HCT116 (cell line): ENCODE data around the gene SLC6A3. TPM values are rescaled to one million over a fixed set of nuclear protein-coding genes. Genes with fewer than 3 reads are reported as not detected.

Source experiments
- ATAC-seq: fragments of 200-7000 bp; cut with Tn5 transposase; 2 replicates; pipeline ENCODE4 v1.9.1; 2020; ENCODE audit warnings: mild to moderate bottlenecking, moderate library complexity
- BruUV-seq: library from RNA; stranded (reverse); fragments of 400-500 nt; replicated peaks from 2 replicates; lab custom pipeline; 2021; lab: Mats Ljungman, UMichigan
- CTCF ChIA-PET: fragments of 300-600 bp; sonication (Branson Sonifier 250); formaldehyde crosslinking; loops from one replicate; lab custom pipeline; 2021; ENCODE audit warnings: antibody characterized with exemption; lab: Charles Lee
- POLR2A ChIA-PET: fragments of 300-600, 350-600 bp; sonication (Branson Sonifier 250); formaldehyde crosslinking; loops from one replicate; lab custom pipeline; 2021; ENCODE audit warnings: antibody characterized with exemption; lab: Charles Lee
- RAD21 ChIA-PET, 2 experiments: fragments of 300-600 bp; sonication (Branson Sonifier 250); formaldehyde crosslinking; loops; one replicate each; lab custom pipeline; 2023; ENCODE audit warnings: low total read pairs in 2 of 2; ENCODE audit not compliant: uncharacterized antibody in 2 of 2, unreplicated experiment in 2 of 2, low non-redundant PET in 1 of 2; lab: Charles Lee
- DNase-seq: peaks from one replicate; pipeline ENCODE4 v3.0.0-alpha.2; 2010; ENCODE audit warnings: low read depth, low spot score
- H2AFZ ChIP-seq: fragments of 200-600 bp; shearing (Covaris generic), sonication (generic); 2 replicates; pipeline ENCODE4 v1.6.1; 2017; ENCODE audit warnings: low read depth, mixed run types, mixed read lengths, antibody characterized with exemption, low read length; ENCODE audit not compliant: poor library complexity, severe bottlenecking
- H3K27ac ChIP-seq: 2 replicates; pipeline ENCODE4 v1.5.1; 2012; ENCODE audit warnings: low read depth, low read length
- H3K27me3 ChIP-seq: fragments of 200-600 bp; sonication (generic); 2 replicates; pipeline ENCODE4 v1.6.1; 2016; ENCODE audit warnings: mixed run types, low read length, mixed read lengths; ENCODE audit not compliant: insufficient read depth
- H3K36me3 ChIP-seq, 2 experiments: fragments of 200-500 bp in 1 of 2; fragments of 200-600 bp in 1 of 2; sonication (Bioruptor generic) in 1 of 2; sonication (generic) in 1 of 2; 2 replicates each; pipeline versions ENCODE4 v1.5.1 to v1.6.1; 2014 to 2016; ENCODE audit warnings: low read length in 2 of 2, inconsistent platforms in 1 of 2, mixed read lengths in 1 of 2, mixed run types in 1 of 2; ENCODE audit not compliant: insufficient read depth in 2 of 2, control insufficient read depth in 1 of 2
- H3K4me1 ChIP-seq, 2 experiments: fragments of 200-600 bp in 1 of 2; sonication (generic) in 1 of 2; 2 replicates each; pipeline versions ENCODE4 v1.5.1 to v1.6.1; 2012 to 2017; ENCODE audit warnings: low read length in 2 of 2, inconsistent platforms in 1 of 2, mild to moderate bottlenecking in 1 of 2, mixed read lengths in 1 of 2, mixed run types in 1 of 2, moderate library complexity in 1 of 2; ENCODE audit not compliant: insufficient read depth in 2 of 2, control insufficient read depth in 1 of 2
- H3K4me2 ChIP-seq: fragments of 200-600 bp; sonication (generic); 2 replicates; pipeline ENCODE4 v1.6.1; 2017; ENCODE audit warnings: mixed run types, low read length, mixed read lengths
- H3K4me3 ChIP-seq, 2 experiments: fragments of 200-600 bp in 1 of 2; sonication (generic) in 1 of 2; replicated peaks in 1 of 2; 2 replicates each; pipeline ENCODE4 v1.5.1; 2011 to 2016; ENCODE audit warnings: low read length in 2 of 2, control low read depth in 1 of 2, low read depth in 1 of 2, mild to moderate bottlenecking in 1 of 2, mixed read lengths in 1 of 2, mixed run types in 1 of 2
- H3K79me2 ChIP-seq: fragments of 200-600 bp; sonication (generic); 2 replicates; pipeline ENCODE4 v1.6.1; 2017; ENCODE audit warnings: mild to moderate bottlenecking, mixed run types, low read length, moderate library complexity, mixed read lengths; ENCODE audit not compliant: insufficient read depth
- H3K9ac ChIP-seq: fragments of 200-600 bp; sonication (generic); 2 replicates; pipeline ENCODE4 v1.6.1; 2016; ENCODE audit warnings: low read length, mixed read lengths
- H3K9me2 ChIP-seq: fragments of 200-600 bp; sonication (generic), shearing (Covaris generic); 2 replicates; pipeline ENCODE4 v1.6.1; 2017; ENCODE audit warnings: mixed run types, mild to moderate bottlenecking, moderate library complexity; ENCODE audit not compliant: insufficient read depth
- H3K9me3 ChIP-seq, 2 experiments: fragments of 200-500 bp in 1 of 2; fragments of 200-600 bp in 1 of 2; sonication (Bioruptor generic) in 1 of 2; sonication (generic) in 1 of 2; 2 replicates each; pipeline ENCODE4 v1.6.1; 2014 to 2017; ENCODE audit warnings: low read length in 2 of 2, mixed read lengths in 2 of 2, inconsistent platforms in 1 of 2, low read depth in 1 of 2, mild to moderate bottlenecking in 1 of 2, mixed run types in 1 of 2, moderate library complexity in 1 of 2; ENCODE audit not compliant: control insufficient read depth in 1 of 2, insufficient read depth in 1 of 2
- H4K20me1 ChIP-seq: fragments of 200-600 bp; sonication (generic), shearing (Covaris generic); 2 replicates; pipeline ENCODE4 v1.6.1; 2017; ENCODE audit warnings: mixed run types, mild to moderate bottlenecking, moderate library complexity; ENCODE audit not compliant: insufficient read depth
- ATF3 ChIP-seq: IDR thresholded peaks from 2 replicates; pipeline ENCODE4 v1.6.1; 2012
- CEBPB ChIP-seq: IDR thresholded peaks from 2 replicates; pipeline ENCODE4 v1.6.1; 2012; ENCODE audit warnings: low read depth
- CTCF ChIP-seq, 3 experiments: fragments of 200-600 bp in 1 of 3; sonication (generic) in 1 of 3; IDR thresholded peaks in 2 of 3; conservative IDR thresholded peaks in 1 of 3; 2 replicates each; pipeline ENCODE4 v1.5.1; 2012 to 2017; ENCODE audit warnings: low read depth in 2 of 3, low read length in 2 of 3, antibody characterized with exemption in 1 of 3, borderline replicate concordance in 1 of 3, control low read depth in 1 of 3, mild to moderate bottlenecking in 1 of 3, mixed read lengths in 1 of 3, mixed run types in 1 of 3, moderate library complexity in 1 of 3; ENCODE audit not compliant: insufficient read depth in 1 of 3
- EGR1 ChIP-seq: IDR thresholded peaks from 2 replicates; pipeline ENCODE4 v1.6.1; 2012; ENCODE audit warnings: low read depth
- EZH2 ChIP-seq: fragments of 200-600 bp; sonication (generic); IDR thresholded peaks from 2 replicates; pipeline ENCODE4 v1.6.1; 2017; ENCODE audit warnings: antibody characterized with exemption, mixed run types
- FOSL1 ChIP-seq: IDR thresholded peaks from 2 replicates; pipeline ENCODE4 v1.6.1; 2012; ENCODE audit warnings: low read depth
- JUND ChIP-seq: IDR thresholded peaks from 2 replicates; pipeline ENCODE4 v1.6.1; 2012
- TCF7L2 ChIP-seq: IDR thresholded peaks from 2 replicates; pipeline ENCODE4 v1.7.0; 2011; ENCODE audit warnings: borderline replicate concordance, inconsistent platforms; ENCODE audit not compliant: insufficient read depth, insufficient read length; ENCODE audit errors: extremely low read depth
- intact Hi-C: fragments of 100-400 bp; cut with micrococcal nuclease; formaldehyde crosslinking; loops from 2 replicates; pipeline ENCODE4 v1.10.0; 2022
- total RNA-seq: library from RNA; stranded (reverse); gene quantifications from one replicate; pipeline ENCODE4 v1.2.1, GENCODE V29; 2021; ENCODE audit not compliant: unreplicated experiment

SLC6A3 gene
- total RNA-seq, 1 experiment from 2014 or later: not detected

GRCh38 chr5:1428107-1428506 is 17.1 kb downstream of the SLC6A3 start:
- H3K27me3 ChIP-seq: no peaks in the 10 kb centered on the region
- H3K9me2 ChIP-seq: no peaks in the 10 kb centered on the region
- no peak overlapping the region for H3K27ac ChIP-seq
- no peak for ATAC-seq
- no peaks in the 10 kb centered on the region for H3K4me1 ChIP-seq
- BruUV-seq: no TSS peak
- no peak for DNase-seq
- no peak for TF ChIP-seq EGR1
- TF ChIP-seq CTCF (IDR thresholded peaks at IDR 0.05 in 2 of 3, conservative IDR thresholded peaks at IDR 0.05 in 1 of 3; ENCODE audit: borderline replicate concordance in 1 of 3, insufficient read depth in 1 of 3, low read depth in 2 of 3, low read length in 2 of 3): no peak
- no peak for TF ChIP-seq CEBPB
- no peak for TF ChIP-seq JUND
- TF ChIP-seq ATF3: no peak
- no peak for TF ChIP-seq TCF7L2
- no peak for TF ChIP-seq EZH2
- H3K36me3 ChIP-seq: no peaks in the 10 kb centered on the region
- intact Hi-C loops: no loop called here
- peaks cover 17 to 27% of the 10 kb centered on the region in 2 experiments; a peak in 2 of 4 replicates for H3K9me3 ChIP-seq
- no peaks in the 10 kb centered on the region for H3K79me2 ChIP-seq
- no peaks in the 10 kb centered on the region for H4K20me1 ChIP-seq
- RAD21 ChIA-PET: no interaction called here
- H2AFZ ChIP-seq: no peak overlapping the region
- no peak overlapping the region for H3K4me3 ChIP-seq
- CTCF ChIA-PET: no interaction called here
- POLR2A ChIA-PET: no interaction called here
- H3K4me2 ChIP-seq: no peak overlapping the region
- H3K9ac ChIP-seq: no peak overlapping the region

GRCh38 chr5:1424716-1425115 is 20.5 kb downstream of the SLC6A3 start:
- intact Hi-C loops: no loop called here
- H3K27ac ChIP-seq: no peak overlapping the region
- ATAC-seq: no peak
- H3K9me2 ChIP-seq: no peaks in the 10 kb centered on the region
- RAD21 ChIA-PET: no interaction called here
- H2AFZ ChIP-seq: no peak overlapping the region
- CTCF ChIA-PET: no interaction called here
- H4K20me1 ChIP-seq: no peaks in the 10 kb centered on the region
- H3K36me3 ChIP-seq: no peaks in the 10 kb centered on the region
- H3K4me2 ChIP-seq: no peak overlapping the region
- POLR2A ChIA-PET: no interaction called here
- H3K4me1 ChIP-seq: no peaks in the 10 kb centered on the region
- H3K79me2 ChIP-seq: no peaks in the 10 kb centered on the region
- BruUV-seq: no TSS peak
- no peaks in the 10 kb centered on the region for H3K27me3 ChIP-seq
- peaks cover 17 to 27% of the 10 kb centered on the region in 2 experiments; a peak in 2 of 4 replicates for H3K9me3 ChIP-seq
- H3K4me3 ChIP-seq: no peak overlapping the region
- DNase-seq: no peak
- TF ChIP-seq JUND: no peak
- TF ChIP-seq EZH2: no peak
- TF ChIP-seq CTCF (IDR thresholded peaks at IDR 0.05 in 2 of 3, conservative IDR thresholded peaks at IDR 0.05 in 1 of 3; ENCODE audit: borderline replicate concordance in 1 of 3, insufficient read depth in 1 of 3, low read depth in 2 of 3, low read length in 2 of 3): no peak
- TF ChIP-seq FOSL1: no peak
- no peak overlapping the region for H3K9ac ChIP-seq
